Adrenal gland (tissue), 12 donors: Measurements from ENCODE around the gene AP3M1. TPM values are rescaled to one million over a fixed set of nuclear protein-coding genes. Genes with fewer than 3 reads are reported as not detected.

Experiments
- DNase-seq, 7 donors: peaks; one replicate each; pipeline ENCODE4 v3.0.0-alpha.2; 2019 to 2020
- H3K27ac ChIP-seq, 5 donors: fragments of 200-600 bp; sonication (generic) in 4 of 5; 1 replicate in 3 of 5; 2 replicates in 2 of 5; pipeline versions ENCODE4 v1.5.1 to v1.8.0; 2016 to 2020; ENCODE audit warnings: mild to moderate bottlenecking in 1 of 5
- H3K27me3 ChIP-seq: fragments of 200-600 bp; 2 replicates; pipeline ENCODE4 v1.8.0; 2021
- H3K36me3 ChIP-seq, 2 donors: fragments of 200-600 bp; replicated peaks in 1 of 2; 1 replicate in 1 of 2; 2 replicates in 1 of 2; pipeline versions ENCODE4 v1.5.1 to v1.8.0; 2018 to 2022
- H3K4me1 ChIP-seq, 2 donors: fragments of 200-600 bp; replicated peaks in 1 of 2; 1 replicate in 1 of 2; 2 replicates in 1 of 2; pipeline versions ENCODE4 v1.5.1 to v1.8.0; 2018 to 2021
- H3K4me3 ChIP-seq, 4 donors: fragments of 200-600 bp; sonication (generic) in 3 of 4; one replicate each; pipeline ENCODE4 v1.5.1; 2016 to 2018
- H3K9me3 ChIP-seq, 3 donors: fragments of 200-600 bp; sonication (generic) in 1 of 3; replicated peaks in 1 of 3; 1 replicate in 2 of 3; 2 replicates in 1 of 3; pipeline versions ENCODE4 v1.5.1 to v1.8.0; 2016 to 2021
- CTCF ChIP-seq, 6 experiments: fragments of 450-650 bp in 4 of 6; fragments of 200-600 bp in 2 of 6; sonication (generic) in 1 of 6; IDR thresholded peaks; 1 replicate in 5 of 6; 2 replicates in 1 of 6; pipeline versions ENCODE4 v1.5.1 to v1.8.0; 2016 to 2021; ENCODE audit warnings: antibody characterized with exemption in 6 of 6, mild to moderate bottlenecking in 2 of 6, moderate library complexity in 1 of 6
- POLR2A ChIP-seq, 2 donors: fragments of 450-650 bp; IDR thresholded peaks; one replicate each; pipeline ENCODE4 v1.6.1; 2017; ENCODE audit warnings: antibody characterized with exemption in 2 of 2, mild to moderate bottlenecking in 2 of 2, moderate library complexity in 1 of 2
- WGBS, 4 donors: extraction: QIAGEN DNeasy Blood & Tissue Kit in 2 of 4; methylation state at CpG; one replicate each; pipeline versions ENCODE4 v1.1.5 to v1.1.7; 2013 to 2017; 5-methylcytosine and 5-hydroxymethylcytosine counted together
- intact Hi-C, 2 donors: fragments of 100-400 bp; cut with DNase I; formaldehyde crosslinking; loops; one replicate each; pipeline versions ENCODE4 v1.14.1 to v1.15.0; 2022 to 2023
- polyA plus RNA-seq, 3 donors: library from polyadenylated mRNA; stranded (reverse); fragments of 200-250 nt in 2 of 3; fragments of 350-450 nt in 1 of 3; fragmentation: Illumina TruSeq in 1 of 3; extraction: RNeasy Lipid Tissue Mini Kit (QIAGEN cat#74804) in 1 of 3; gene quantifications; one replicate each; pipeline ENCODE4 v1.2.3, GENCODE V29; 2013 to 2014
- total RNA-seq, 9 donors: library from RNA; depleted of rRNA in 4 of 9; stranded (reverse); fragments of >200 nt in 4 of 9; fragments of 120-200 nt in 1 of 9; fragmentation: NEBNext Ultra II Directional in 1 of 9; extraction: Animal tissue kit (Norgen Biotek cat#: 25700) in 1 of 9; gene quantifications; one replicate each; pipeline versions ENCODE4 v1.1.0 to v1.2.4, GENCODE V29; 2013 to 2023
- donor health status: healthy with polysubstance abuse.
- donor health status: Bipolar disorder and iron deficiency.
- donor health status: DM: yes; HTN: yes; CAD: no.
- donor health status: DM: no; HTN: no; CAD: no.
- donor health status: DM: no; HTN: no; CAD: no.
- donor health status: DM: yes; HTN: yes; CAD: no.

The AP3M1 gene
- total and polyA plus RNA-seq, 12 donors = 6.1 to 79.7 (median 38.0) TPM

- H3K36me3 ChIP-seq = peaks cover 0 to 17% of the 10 kb centered on the region in 2 donors
- no peaks in the 10 kb centered on the region for H3K4me1 ChIP-seq
- H3K27ac ChIP-seq = no peak overlapping the region
- no peaks in the 10 kb centered on the region for H3K27me3 ChIP-seq
- TF ChIP-seq POLR2A (IDR thresholded peaks at IDR 0.05) (no peak), CTCF (IDR thresholded peaks at IDR 0.05) (no peak)
- H3K9me3 ChIP-seq = no peaks in the 10 kb centered on the region
- no peak for DNase-seq
- WGBS, 4 donors = 96 to 99% (median 98%) methylated on average over 4 of the region's 4 CpGs
- no peak overlapping the region for H3K4me3 ChIP-seq
- intact Hi-C loops = no loop called here
These were observed 73.2 kb downstream of the AP3M1 start for GRCh38 chr10:74077416-74077815.

DNA sequence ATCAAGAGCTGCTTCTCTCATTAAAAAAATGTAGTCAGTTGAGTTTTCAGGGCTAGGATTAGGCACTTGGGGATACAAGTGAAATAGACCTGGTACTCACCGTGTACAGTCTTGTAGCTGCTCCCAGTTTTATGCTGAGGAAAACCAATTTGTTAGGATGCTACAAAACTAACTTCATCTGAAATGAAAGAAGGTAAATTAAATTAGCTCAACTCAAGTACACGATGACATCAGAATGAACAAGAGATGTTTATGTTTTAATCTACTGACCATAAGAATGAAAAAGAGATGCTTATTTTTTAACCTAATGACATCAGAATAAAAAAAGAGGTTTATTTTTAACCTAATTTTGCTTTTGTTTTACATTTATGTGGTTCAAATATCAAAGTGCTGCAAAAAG is 73.7 kb downstream of the AP3M1 start:
- intact Hi-C loops = no loop called here
- Histone ChIP-seq H3K27ac (no peak overlapping the region), H3K27me3 (no peaks in the 10 kb centered on the region), H3K9me3 (no peaks in the 10 kb centered on the region), H3K36me3 (peaks cover 0 to 17% of the 10 kb centered on the region in 2 donors), H3K4me3 (no peak overlapping the region), H3K4me1 (no peaks in the 10 kb centered on the region)
- TF ChIP-seq POLR2A (IDR thresholded peaks at IDR 0.05) = no peak
- TF ChIP-seq CTCF (IDR thresholded peaks at IDR 0.05) = no peak
- WGBS, 4 donors = 88 to 95% (median 91%) methylated on average over 2 of the region's 2 CpGs
- no peak for DNase-seq

- TF ChIP-seq POLR2A (IDR thresholded peaks at IDR 0.05) = no peak
- no peak for TF ChIP-seq CTCF (IDR thresholded peaks at IDR 0.05)
- no peaks in the 10 kb centered on the region for H3K27me3 ChIP-seq
- H3K4me3 ChIP-seq = no peak overlapping the region
- no peak for DNase-seq
- WGBS, 4 donors = 81 to 91% (median 88%) methylated on average over 5 of the region's 5 CpGs
- intact Hi-C loops = no loop called here
- peaks cover 0 to 17% of the 10 kb centered on the region in 2 donors for H3K36me3 ChIP-seq
- H3K27ac ChIP-seq = no peak overlapping the region
- H3K4me1 ChIP-seq = no peaks in the 10 kb centered on the region
- no peaks in the 10 kb centered on the region for H3K9me3 ChIP-seq
These were observed 74.7 kb downstream of the AP3M1 start for GRCh38 chr10:74075906-74076305.

DNA sequence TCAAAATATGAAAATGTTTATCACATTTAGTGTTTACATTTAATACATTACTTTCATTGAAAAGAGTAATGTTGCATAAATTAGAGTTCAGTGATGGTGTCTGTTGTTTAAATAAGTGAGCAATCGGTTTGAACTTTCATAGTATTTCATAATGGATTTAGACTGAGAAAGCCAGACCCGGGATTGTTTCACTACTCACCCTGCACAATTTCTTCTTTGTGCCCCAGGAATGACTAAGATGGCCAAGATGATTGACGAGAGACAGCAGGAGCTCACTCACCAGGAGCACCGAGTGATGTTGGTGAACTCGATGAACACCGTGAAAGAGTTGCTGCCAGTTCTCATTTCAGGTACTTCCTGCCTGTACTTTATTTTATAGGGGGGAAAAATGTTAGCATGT is 78.1 kb downstream of the AP3M1 start:
- DNase-seq = no peak
- Histone ChIP-seq H3K4me1 (peaks cover 0 to 6% of the 10 kb centered on the region in 2 donors), H3K9me3 (no peaks in the 10 kb centered on the region), H3K27me3 (no peaks in the 10 kb centered on the region), H3K27ac (no peak overlapping the region), H3K36me3 (peaks cover 0 to 17% of the 10 kb centered on the region in 2 donors), H3K4me3 (no peak overlapping the region)
- 79 to 91% (median 82%) methylated on average over 6 of the region's 6 CpGs for WGBS, 4 donors
- TF ChIP-seq CTCF (IDR thresholded peaks at IDR 0.05) (no peak), POLR2A (IDR thresholded peaks at IDR 0.05) (no peak)
- intact Hi-C loops = no loop called here
